ENCODE results near the gene BAIAP2.

BAIAP2 gene

GRCh38 chr17:81053041-81053970, 18.4 kb downstream of the BAIAP2 start:
- DNase-seq = no peak

GRCh38 chr17:81054308-81054707, 19.4 kb downstream of the BAIAP2 start:
- no peak for DNase-seq

- DNase-seq = no peak
Observed at GRCh38 chr17:81054881-81055370, 20.0 kb downstream of the BAIAP2 start.

GRCh38 chr17:81056312-81056711, 21.4 kb downstream of the BAIAP2 start:
- no peak for DNase-seq

- DNase-seq = no peak
Observed at GRCh38 chr17:81057079-81057730, 22.3 kb downstream of the BAIAP2 start.

- DNase-seq = no peak
Observed at GRCh38 chr17:81057777-81058176, 22.8 kb downstream of the BAIAP2 start.

GRCh38 chr17:81058263-81058871, 23.4 kb downstream of the BAIAP2 start:
- no peak for DNase-seq

GRCh38 chr17:81059026-81059425, 24.1 kb downstream of the BAIAP2 start:
- no peak for DNase-seq

- DNase-seq = no peak
Observed at GRCh38 chr17:81060416-81060815, 25.5 kb downstream of the BAIAP2 start.

- DNase-seq = no peak
Observed at GRCh38 chr17:81061027-81061735, 26.2 kb downstream of the BAIAP2 start.

- no peak for DNase-seq
Observed at GRCh38 chr17:81062014-81062780, 27.2 kb downstream of the BAIAP2 start.

- no peak for DNase-seq
Observed at GRCh38 chr17:81063106-81064093, 28.4 kb downstream of the BAIAP2 start.

GRCh38 chr17:81064678-81065475, 29.9 kb downstream of the BAIAP2 start:
- DNase-seq = no peak

- no peak for DNase-seq
Observed at GRCh38 chr17:81065500-81065899, 30.5 kb downstream of the BAIAP2 start.

GRCh38 chr17:81066072-81066471, 31.1 kb downstream of the BAIAP2 start:
- DNase-seq = no peak

- DNase-seq = no peak
Observed at GRCh38 chr17:81066771-81067315, 31.9 kb downstream of the BAIAP2 start.

- DNase-seq = no peak
Observed at GRCh38 chr17:81067391-81067811, 32.5 kb downstream of the BAIAP2 start.

- no peak for DNase-seq
Observed at GRCh38 chr17:81068411-81069134, 33.6 kb downstream of the BAIAP2 start.

- no peak for DNase-seq
Observed at GRCh38 chr17:81069135-81069645, 34.2 kb downstream of the BAIAP2 start.

Measured in NCI-H1436 (cell line).